Measurements from ENCODE around the gene ZMYM2.
A peak's percentile ranks its signal among the peaks of the same experiment; 100 is the strongest.

The ZMYM2 gene

GRCh38 chr13:20106742-20107141 lies 148.2 kb downstream of the ZMYM2 start:
- no peak for DNase-seq

- no peak for DNase-seq
These were observed 150.5 kb downstream of the ZMYM2 start for GRCh38 chr13:20109037-20109436.

GRCh38 chr13:20114066-20114610 lies 155.6 kb downstream of the ZMYM2 start:
- no peak for DNase-seq

GRCh38 chr13:20116213-20116612 lies 157.7 kb downstream of the ZMYM2 start:
- DNase-seq, result no peak

GRCh38 chr13:20118268-20119140 lies 160.0 kb downstream of the ZMYM2 start:
- peak; percentile 57 for DNase-seq

- no peak for DNase-seq
These were observed 161.4 kb downstream of the ZMYM2 start for GRCh38 chr13:20119960-20120359.

GRCh38 chr13:20121159-20121525 lies 162.6 kb downstream of the ZMYM2 start:
- no peak for DNase-seq

- DNase-seq, result peak; percentile 44
These were observed 165.8 kb downstream of the ZMYM2 start for GRCh38 chr13:20124303-20124702.

GRCh38 chr13:20125129-20125782 lies 166.7 kb downstream of the ZMYM2 start:
- peak; percentile 65 for DNase-seq

- DNase-seq, result no peak
These were observed 167.2 kb downstream of the ZMYM2 start for GRCh38 chr13:20125783-20126165.

- DNase-seq, result no peak
These were observed 168.2 kb downstream of the ZMYM2 start for GRCh38 chr13:20126541-20127261.

- peak; percentile 19 for DNase-seq
These were observed 168.7 kb downstream of the ZMYM2 start for GRCh38 chr13:20127262-20127561.

- peak; percentile 47 for DNase-seq
These were observed 169.3 kb downstream of the ZMYM2 start for GRCh38 chr13:20127562-20128458.

- DNase-seq, result no peak
These were observed 170.0 kb downstream of the ZMYM2 start for GRCh38 chr13:20128459-20128931.

- no peak for DNase-seq
These were observed 170.5 kb downstream of the ZMYM2 start for GRCh38 chr13:20129076-20129475.

- no peak for DNase-seq
These were observed 171.5 kb downstream of the ZMYM2 start for GRCh38 chr13:20130012-20130411.

GRCh38 chr13:20130652-20131051 lies 172.1 kb downstream of the ZMYM2 start:
- no peak for DNase-seq

GRCh38 chr13:20131057-20131832 lies 172.7 kb downstream of the ZMYM2 start:
- no peak for DNase-seq

GRCh38 chr13:20132052-20132634 lies 173.6 kb downstream of the ZMYM2 start:
- no peak for DNase-seq

GRCh38 chr13:20134732-20135131 lies 176.2 kb downstream of the ZMYM2 start:
- no peak for DNase-seq
